Endothelial cell of umbilical vein (primary cell): ENCODE results near the gene LHX5. TPM values are rescaled to one million over a fixed set of nuclear protein-coding genes. Genes with fewer than 3 reads are reported as not detected.

Source experiments
- BruUV-seq: library from RNA; stranded (reverse); fragments of 400-500 nt; replicated peaks from 2 replicates; lab custom pipeline; 2021; lab: Mats Ljungman, UMichigan
- CTCF ChIA-PET: fragments of 300-600, 350-600 bp; sonication (Branson Sonifier 250); formaldehyde crosslinking; loops from one replicate; lab custom pipeline; 2021; ENCODE audit warnings: antibody characterized with exemption, inconsistent platforms; lab: Charles Lee
- POLR2A ChIA-PET: fragments of 300-600, 350-600 bp; sonication (Branson Sonifier 250); formaldehyde crosslinking; loops from one replicate; lab custom pipeline; 2021; ENCODE audit warnings: antibody characterized with exemption, inconsistent platforms; lab: Charles Lee
- DNase-seq: peaks from one replicate; pipeline ENCODE4 v3.0.0-alpha.2; 2011; ENCODE audit warnings: low read depth, low spot score
- FAIRE-seq: peaks from 2 replicates; lab custom pipeline; 2011; peaks lifted over from hg19 to GRCh38; lab: Jason Lieb, UNC
- H2AFZ ChIP-seq: 2 replicates; pipeline ENCODE4 v1.6.0; 2012; ENCODE audit warnings: low read depth, low read length, control low read depth, inconsistent platforms
- H3K27ac ChIP-seq: 2 replicates; pipeline ENCODE4 v1.5.1; 2011; ENCODE audit warnings: low read depth, mild to moderate bottlenecking, control low read depth, low read length, moderate library complexity; ENCODE audit not compliant: insufficient read depth
- H3K27me3 ChIP-seq, 2 experiments: 2 replicates each; pipeline versions ENCODE4 v1.6.0 to v1.6.1; 2011; ENCODE audit warnings: low read length in 2 of 2, mixed read lengths in 1 of 2; ENCODE audit not compliant: control insufficient read depth in 2 of 2, insufficient read depth in 2 of 2
- H3K36me3 ChIP-seq, 2 experiments: 2 replicates in 1 of 2; 3 replicates in 1 of 2; pipeline ENCODE4 v1.5.1; 2011; ENCODE audit warnings: low read length in 2 of 2, mild to moderate bottlenecking in 1 of 2, moderate library complexity in 1 of 2; ENCODE audit not compliant: control insufficient read depth in 2 of 2, insufficient read depth in 2 of 2; ENCODE audit errors: extremely low read depth in 1 of 2
- H3K4me1 ChIP-seq: 3 replicates; pipeline ENCODE4 v1.5.1; 2011; ENCODE audit warnings: mild to moderate bottlenecking, low read length; ENCODE audit not compliant: control insufficient read depth, insufficient read depth; ENCODE audit errors: extremely low read depth
- H3K4me2 ChIP-seq: 2 replicates; pipeline ENCODE4 v1.6.1; 2011; ENCODE audit warnings: low read length, control low read depth, mixed read lengths; ENCODE audit not compliant: insufficient read depth
- H3K4me3 ChIP-seq, 3 experiments: fragments of 200-600 bp in 1 of 3; sonication (generic), shearing (Covaris generic) in 1 of 3; replicated peaks in 1 of 3; 2 replicates each; pipeline ENCODE4 v1.5.1; 2011 to 2016; ENCODE audit warnings: control low read depth in 3 of 3, low read length in 3 of 3, mild to moderate bottlenecking in 2 of 3, inconsistent platforms in 1 of 3, low read depth in 1 of 3, moderate library complexity in 1 of 3; ENCODE audit not compliant: insufficient read depth in 1 of 3
- H3K79me2 ChIP-seq: 2 replicates; pipeline ENCODE4 v1.6.0; 2012; ENCODE audit warnings: low read length, inconsistent platforms; ENCODE audit not compliant: control insufficient read depth, insufficient read depth
- H3K9ac ChIP-seq: replicated peaks from 2 replicates; pipeline ENCODE3; 2011; ENCODE audit warnings: low read length, control low read depth; ENCODE audit not compliant: insufficient read depth; ENCODE audit errors: extremely low read depth
- H3K9me1 ChIP-seq: replicated peaks from 3 replicates; pipeline ENCODE4 v1.6.0; 2011; ENCODE audit warnings: mild to moderate bottlenecking, low read length; ENCODE audit not compliant: control insufficient read depth, insufficient read depth; ENCODE audit errors: extremely low read depth
- H3K9me3 ChIP-seq: replicated peaks from 2 replicates; pipeline ENCODE4 v1.5.1; 2012; ENCODE audit warnings: low read length, inconsistent platforms; ENCODE audit not compliant: control insufficient read depth, insufficient read depth
- H4K20me1 ChIP-seq: replicated peaks from 2 replicates; pipeline ENCODE3; 2011; ENCODE audit warnings: mild to moderate bottlenecking, low read length; ENCODE audit not compliant: control insufficient read depth, insufficient read depth; ENCODE audit errors: extremely low read depth
- EZH2 ChIP-seq: IDR thresholded peaks from 2 replicates; pipeline ENCODE4 v1.6.1; 2012; ENCODE audit warnings: borderline replicate concordance, low read depth, mild to moderate bottlenecking, moderate library complexity, low read length, inconsistent platforms; ENCODE audit not compliant: severe bottlenecking
- FOS ChIP-seq: IDR thresholded peaks from 2 replicates; pipeline ENCODE4 v1.6.1; 2011; ENCODE audit warnings: mild to moderate bottlenecking, low read length, moderate library complexity, borderline replicate concordance; ENCODE audit not compliant: insufficient read depth
- GATA2 ChIP-seq: IDR thresholded peaks from 2 replicates; pipeline ENCODE4 v1.7.0; 2011; ENCODE audit warnings: low read depth, mild to moderate bottlenecking, moderate library complexity, mixed read lengths, low read length; ENCODE audit not compliant: insufficient read length, insufficient read depth
- POLR2A ChIP-seq: IDR thresholded peaks from 2 replicates; pipeline ENCODE4 v1.6.1; 2012; ENCODE audit warnings: low read depth, mild to moderate bottlenecking, control low read depth, low read length
- dilution Hi-C: fragments of 300-500 bp; cut with MboI; formaldehyde crosslinking; loops from one replicate; pipeline ENCODE4 v1.15.0; 2019; ENCODE audit warnings: low sequenced_read_pairs; ENCODE audit not compliant: extremely low pct_ligation_motif_present
- intact Hi-C: fragments of 100-400 bp; cut with micrococcal nuclease; formaldehyde crosslinking; loops from one replicate; pipeline ENCODE4 v1.10.0; 2022
- polyA plus RNA-seq, 4 experiments: library from polyadenylated mRNA; depleted of rRNA in 3 of 4; stranded (reverse) in 3 of 4; unstranded in 1 of 4; fragments of >200 nt; gene quantifications; 2 replicates each; pipeline versions ENCODE4 v1.2.1 to v1.2.3, GENCODE V29; 2011 to 2012; ENCODE audit warnings: missing spikeins in 1 of 4
- total RNA-seq: library from RNA; stranded (reverse); gene quantifications from 2 replicates; pipeline ENCODE4 v1.2.3, GENCODE V29; 2021
- TF ChIP-seq, protein P1 (sequence below): IDR thresholded peaks from 2 replicates; pipeline ENCODE4 v1.6.1; 2011; ENCODE audit not compliant: insufficient read depth, insufficient read length
- TF ChIP-seq, protein P2 (sequence below), 2 donors: IDR thresholded peaks; 1 replicate in 1 of 2; 2 replicates in 1 of 2; pipeline ENCODE4 v1.5.1; 2011; ENCODE audit warnings: low read length in 2 of 2, mild to moderate bottlenecking in 2 of 2, moderate library complexity in 2 of 2, control low read depth in 1 of 2, inconsistent platforms in 1 of 2, low read depth in 1 of 2; ENCODE audit not compliant: insufficient read depth in 1 of 2; ENCODE audit errors: extremely low read depth in 1 of 2

Gene LHX5
- total and polyA plus RNA-seq, 2 donors (not counting 3 experiments of a cell fraction or from before 2014, with no cell fraction given), result not detected

- Histone ChIP-seq H3K36me3 (no peaks in the 10 kb centered on the region), H3K9me1 (no peaks in the 10 kb centered on the region), H3K9ac (no peak overlapping the region), H3K9me3 (no peaks in the 10 kb centered on the region), H3K4me1 (no peaks in the 10 kb centered on the region), H2AFZ (no peak overlapping the region), H3K79me2 (no peaks in the 10 kb centered on the region), H3K4me2 (no peak overlapping the region), H3K27ac (no peak overlapping the region), H3K27me3 (no peaks in the 10 kb centered on the region), H3K4me3 (no peak overlapping the region), H4K20me1 (no peaks in the 10 kb centered on the region)
- dilution Hi-C loops (no loop called here), intact Hi-C loops (no loop called here)
- DNase-seq (no peak), FAIRE-seq (no peak)
- no TSS peak for BruUV-seq
- CTCF ChIA-PET, result no interaction called here
- TF ChIP-seq FOS (no peak), GATA2 (no peak), POLR2A (no peak), EZH2 (no peak)
- TF ChIP-seq, protein P1, sequence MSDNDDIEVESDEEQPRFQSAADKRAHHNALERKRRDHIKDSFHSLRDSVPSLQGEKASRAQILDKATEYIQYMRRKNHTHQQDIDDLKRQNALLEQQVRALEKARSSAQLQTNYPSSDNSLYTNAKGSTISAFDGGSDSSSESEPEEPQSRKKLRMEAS, result no peak
- TF ChIP-seq, protein P2, sequence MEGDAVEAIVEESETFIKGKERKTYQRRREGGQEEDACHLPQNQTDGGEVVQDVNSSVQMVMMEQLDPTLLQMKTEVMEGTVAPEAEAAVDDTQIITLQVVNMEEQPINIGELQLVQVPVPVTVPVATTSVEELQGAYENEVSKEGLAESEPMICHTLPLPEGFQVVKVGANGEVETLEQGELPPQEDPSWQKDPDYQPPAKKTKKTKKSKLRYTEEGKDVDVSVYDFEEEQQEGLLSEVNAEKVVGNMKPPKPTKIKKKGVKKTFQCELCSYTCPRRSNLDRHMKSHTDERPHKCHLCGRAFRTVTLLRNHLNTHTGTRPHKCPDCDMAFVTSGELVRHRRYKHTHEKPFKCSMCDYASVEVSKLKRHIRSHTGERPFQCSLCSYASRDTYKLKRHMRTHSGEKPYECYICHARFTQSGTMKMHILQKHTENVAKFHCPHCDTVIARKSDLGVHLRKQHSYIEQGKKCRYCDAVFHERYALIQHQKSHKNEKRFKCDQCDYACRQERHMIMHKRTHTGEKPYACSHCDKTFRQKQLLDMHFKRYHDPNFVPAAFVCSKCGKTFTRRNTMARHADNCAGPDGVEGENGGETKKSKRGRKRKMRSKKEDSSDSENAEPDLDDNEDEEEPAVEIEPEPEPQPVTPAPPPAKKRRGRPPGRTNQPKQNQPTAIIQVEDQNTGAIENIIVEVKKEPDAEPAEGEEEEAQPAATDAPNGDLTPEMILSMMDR (IDR thresholded peaks at IDR 0.05; ENCODE audit: extremely low read depth in 1 of 2, insufficient read depth in 1 of 2, low read depth in 1 of 2, low read length in 2 of 2), result no peak
- POLR2A ChIA-PET, result no interaction called here
Measured at GRCh38 chr12:113504917-113505316, 33.2 kb upstream of the LHX5 start.
